ENCODE data around the gene KHK.
A peak's percentile ranks its signal among the peaks of the same experiment; 100 is the strongest.

Gene KHK

GRCh38 chr2:27082773-27083409 is 3.7 kb upstream of the KHK start:
- no peak for DNase-seq

GRCh38 chr2:27083410-27084296 is 2.9 kb upstream of the KHK start:
- DNase-seq: no peak

GRCh38 chr2:27084297-27085061 is 2.1 kb upstream of the KHK start:
- no peak for DNase-seq

- no peak for DNase-seq
Observed at GRCh38 chr2:27085062-27085672, 1.4 kb upstream of the KHK start.

- peak; percentile 44 for DNase-seq
Observed at GRCh38 chr2:27085673-27086089, 891 bp upstream of the KHK start.

- DNase-seq: peak; percentile 98
Observed at GRCh38 chr2:27086090-27086723, 365 bp upstream of the KHK start.

- no peak for DNase-seq
Observed at GRCh38 chr2:27087823-27088410, 1.3 kb downstream of the KHK start.

GRCh38 chr2:27088634-27089033 is 2.1 kb downstream of the KHK start:
- DNase-seq: no peak

- no peak for DNase-seq
Observed at GRCh38 chr2:27089111-27089954, 2.8 kb downstream of the KHK start.

GRCh38 chr2:27091746-27092695 is 5.4 kb downstream of the KHK start:
- no peak for DNase-seq

GRCh38 chr2:27092696-27093429 is 6.3 kb downstream of the KHK start:
- no peak for DNase-seq

GRCh38 chr2:27093430-27094352 is 7.1 kb downstream of the KHK start:
- DNase-seq: no peak

GRCh38 chr2:27094353-27094984 is 7.9 kb downstream of the KHK start:
- DNase-seq: no peak

GRCh38 chr2:27095427-27095744 is 8.8 kb downstream of the KHK start:
- no peak for DNase-seq

- peak; percentile 61 for DNase-seq
Observed at GRCh38 chr2:27095745-27096651, 9.4 kb downstream of the KHK start.

- DNase-seq: no peak
Observed at GRCh38 chr2:27096748-27097297, 10.3 kb downstream of the KHK start.

Data from activated CD4-positive, alpha-beta T cell treated with anti-CD3 and anti-CD28 coated beads, Interleukin-2, amount 50 U/mL, for 16 hours (primary cell).